HG03060 (cell line): ENCODE results near the gene SLC22A16.

Experiments
- ATAC-seq: cut with Tn5 transposase; IDR thresholded peaks from one replicate; pipeline ENCODE4 v1.9.1; 2021; ENCODE audit warnings: low read depth, moderate number of reproducible peaks; ENCODE audit not compliant: unreplicated experiment

Gene SLC22A16

GRCh38 chr6:110409794-110410193 is 66.6 kb downstream of the SLC22A16 start:
- no peak for ATAC-seq

GRCh38 chr6:110408901-110409300 is 67.5 kb downstream of the SLC22A16 start:
- no peak for ATAC-seq

- ATAC-seq, result no peak
Observed at GRCh38 chr6:110404607-110405006, 71.8 kb downstream of the SLC22A16 start.

GRCh38 chr6:110401585-110402176 is 74.7 kb downstream of the SLC22A16 start:
- no peak for ATAC-seq

GRCh38 chr6:110400208-110400607 is 76.2 kb downstream of the SLC22A16 start:
- no peak for ATAC-seq

GRCh38 chr6:110399219-110400071 is 77.0 kb downstream of the SLC22A16 start:
- ATAC-seq, result no peak

- ATAC-seq, result no peak
Observed at GRCh38 chr6:110398778-110399177, 77.6 kb downstream of the SLC22A16 start.

GRCh38 chr6:110395221-110395620 is 81.2 kb downstream of the SLC22A16 start:
- no peak for ATAC-seq

- no peak for ATAC-seq
Observed at GRCh38 chr6:110394409-110394808, 82.0 kb downstream of the SLC22A16 start.

GRCh38 chr6:110392727-110393126 is 83.7 kb downstream of the SLC22A16 start:
- ATAC-seq, result no peak

- no peak for ATAC-seq
Observed at GRCh38 chr6:110390404-110390803, 86.0 kb downstream of the SLC22A16 start.

- no peak for ATAC-seq
Observed at GRCh38 chr6:110389689-110390382, 86.6 kb downstream of the SLC22A16 start.

GRCh38 chr6:110387986-110388385 is 88.4 kb downstream of the SLC22A16 start:
- no peak for ATAC-seq

GRCh38 chr6:110385458-110385863 is 91.0 kb downstream of the SLC22A16 start:
- no peak for ATAC-seq

GRCh38 chr6:110378552-110378951 is 97.9 kb downstream of the SLC22A16 start:
- ATAC-seq, result no peak
